Esophagus muscularis mucosa (tissue), 4 donors: ENCODE results near the gene DLG4. TPM values are rescaled to one million over a fixed set of nuclear protein-coding genes. Genes with fewer than 3 reads are reported as not detected.

Experiments used
- DNase-seq: peaks from one replicate; pipeline ENCODE4 v3.0.0-alpha.2; 2017; ENCODE audit errors: extremely low spot score
- H3K27ac ChIP-seq, 4 donors: fragments of 200-600 bp; sonication (generic); replicated peaks in 1 of 4; 1 replicate in 3 of 4; 2 replicates in 1 of 4; pipeline ENCODE4 v1.5.1; 2016 to 2019; ENCODE audit warnings: mild to moderate bottlenecking in 1 of 4
- H3K27me3 ChIP-seq, 4 donors: fragments of 200-600 bp; sonication (generic); one replicate each; pipeline versions ENCODE4 v1.5.1 to v1.6.0; 2016 to 2019
- H3K36me3 ChIP-seq, 4 donors: fragments of 200-600 bp; sonication (generic); one replicate each; pipeline ENCODE4 v1.5.1; 2016 to 2019
- H3K4me1 ChIP-seq, 4 donors: fragments of 200-600 bp; sonication (generic); one replicate each; pipeline ENCODE4 v1.5.1; 2016 to 2019
- H3K4me3 ChIP-seq, 4 donors: fragments of 200-600 bp; sonication (generic); 1 replicate in 2 of 4; 2 replicates in 2 of 4; pipeline ENCODE4 v1.5.1; 2016 to 2019; ENCODE audit warnings: mild to moderate bottlenecking in 4 of 4, moderate library complexity in 1 of 4
- H3K9me3 ChIP-seq, 4 donors: fragments of 200-600 bp; sonication (generic); 1 replicate in 3 of 4; 2 replicates in 1 of 4; pipeline ENCODE4 v1.5.1; 2016 to 2019
- EP300 ChIP-seq: sonication (generic); formaldehyde crosslinking; IDR thresholded peaks from one replicate; pipeline ENCODE4 v1.6.1; 2017; ENCODE audit warnings: antibody characterized with exemption
- POLR2A ChIP-seq: fragments of 450-650 bp; IDR thresholded peaks from one replicate; pipeline ENCODE4 v1.6.1; 2017; ENCODE audit warnings: antibody characterized with exemption, moderate library complexity, mild to moderate bottlenecking, low read depth
- POLR2AphosphoS5 ChIP-seq, 2 donors: sonication (generic); formaldehyde crosslinking; IDR thresholded peaks; one replicate each; pipeline ENCODE4 v1.6.1; 2017; ENCODE audit warnings: antibody characterized with exemption in 2 of 2
- WGBS: methylation state at CpG from one replicate; pipeline ENCODE4 v1.1.5; 2018; 5-methylcytosine and 5-hydroxymethylcytosine counted together
- intact Hi-C: fragments of 100-400 bp; cut with DNase I; formaldehyde crosslinking; loops from one replicate; pipeline ENCODE4 v1.15.1; 2023
- total RNA-seq, 4 donors: library from RNA; depleted of rRNA; stranded (reverse); fragments of >200 nt; gene quantifications; one replicate each; pipeline versions ENCODE4 v1.1.0 to v1.2.1, GENCODE V29; 2016
- TF ChIP-seq, protein P1 (sequence below), 3 experiments: fragments of 200-600 bp in 2 of 3; fragments of 450-650 bp in 1 of 3; sonication (generic) in 2 of 3; IDR thresholded peaks; one replicate each; pipeline ENCODE4 v1.5.1; 2017 to 2019; ENCODE audit warnings: antibody characterized with exemption in 3 of 3, mild to moderate bottlenecking in 2 of 3, moderate library complexity in 1 of 3

Gene DLG4
- total RNA-seq, 4 donors from 2014 or later, result 12.3 to 21.4 (median 16.5) TPM

DNA sequence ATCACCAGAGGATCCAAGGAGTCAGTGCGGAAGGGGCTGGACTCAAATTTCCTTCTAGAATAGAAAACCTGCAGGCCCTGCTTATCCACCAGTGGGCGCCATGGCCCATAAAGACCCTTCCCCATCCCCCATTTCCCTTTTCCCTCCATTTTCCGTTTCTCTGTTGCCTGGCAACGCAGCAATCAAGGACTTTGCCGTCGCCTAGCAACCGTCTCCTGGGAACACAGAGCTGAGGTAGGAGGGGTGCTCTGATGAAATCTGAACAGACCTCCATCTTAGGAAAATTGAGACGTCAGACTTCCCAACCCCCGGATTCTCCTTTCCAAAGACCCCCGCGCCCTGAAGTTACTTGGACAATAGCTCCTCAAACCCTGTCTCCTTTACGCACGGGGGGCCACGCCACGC lies 5.7 kb downstream of the DLG4 start:
- TF ChIP-seq, protein P1, sequence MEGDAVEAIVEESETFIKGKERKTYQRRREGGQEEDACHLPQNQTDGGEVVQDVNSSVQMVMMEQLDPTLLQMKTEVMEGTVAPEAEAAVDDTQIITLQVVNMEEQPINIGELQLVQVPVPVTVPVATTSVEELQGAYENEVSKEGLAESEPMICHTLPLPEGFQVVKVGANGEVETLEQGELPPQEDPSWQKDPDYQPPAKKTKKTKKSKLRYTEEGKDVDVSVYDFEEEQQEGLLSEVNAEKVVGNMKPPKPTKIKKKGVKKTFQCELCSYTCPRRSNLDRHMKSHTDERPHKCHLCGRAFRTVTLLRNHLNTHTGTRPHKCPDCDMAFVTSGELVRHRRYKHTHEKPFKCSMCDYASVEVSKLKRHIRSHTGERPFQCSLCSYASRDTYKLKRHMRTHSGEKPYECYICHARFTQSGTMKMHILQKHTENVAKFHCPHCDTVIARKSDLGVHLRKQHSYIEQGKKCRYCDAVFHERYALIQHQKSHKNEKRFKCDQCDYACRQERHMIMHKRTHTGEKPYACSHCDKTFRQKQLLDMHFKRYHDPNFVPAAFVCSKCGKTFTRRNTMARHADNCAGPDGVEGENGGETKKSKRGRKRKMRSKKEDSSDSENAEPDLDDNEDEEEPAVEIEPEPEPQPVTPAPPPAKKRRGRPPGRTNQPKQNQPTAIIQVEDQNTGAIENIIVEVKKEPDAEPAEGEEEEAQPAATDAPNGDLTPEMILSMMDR (IDR thresholded peaks at IDR 0.05), result peak; percentile 7 to 21 (median 21)
- no peak for TF ChIP-seq EP300
- Histone ChIP-seq H3K27me3 (no peaks in the 10 kb centered on the region), H3K9me3 (no peaks in the 10 kb centered on the region), H3K4me3 (peak overlapping the region; percentile 62 to 64 (median 64)), H3K27ac (peak overlapping the region; percentile 92 to 99 (median 97)), H3K36me3 (no peaks in the 10 kb centered on the region), H3K4me1 (peaks cover 45 to 73% (median 69%) of the 10 kb centered on the region in 4 donors)
- DNase-seq, result no peak
- intact Hi-C loops, result no loop called here
- 6% methylated on average over 9 of the region's 15 CpGs for WGBS

GRCh38 chr17:7211491-7212273 lies 8.0 kb downstream of the DLG4 start:
- no peak overlapping the region for H3K27ac ChIP-seq
- peak overlapping the region in 2 of 4 donors; percentile 18 to 31 for H3K4me3 ChIP-seq
- WGBS, result 45% methylated on average over 11 of the region's 37 CpGs
- no peaks in the 10 kb centered on the region for H3K36me3 ChIP-seq
- peaks cover 27 to 71% (median 67%) of the 10 kb centered on the region in 4 donors for H3K4me1 ChIP-seq
- TF ChIP-seq POLR2A (no peak), EP300 (no peak), POLR2AphosphoS5 (IDR thresholded peaks at IDR 0.05) (no peak)
- TF ChIP-seq, protein P1 (IDR thresholded peaks at IDR 0.05), result no peak
- no peak for DNase-seq
- intact Hi-C loops, result no loop called here
- H3K9me3 ChIP-seq, result no peaks in the 10 kb centered on the region
- H3K27me3 ChIP-seq, result no peaks in the 10 kb centered on the region

- Histone ChIP-seq H3K27me3 (no peaks in the 10 kb centered on the region), H3K4me1 (peaks cover 22 to 65% (median 62%) of the 10 kb centered on the region in 4 donors)
- no peak for TF ChIP-seq POLR2AphosphoS5 (IDR thresholded peaks at IDR 0.05)
- no peak for TF ChIP-seq POLR2A
- no peak for TF ChIP-seq EP300
- TF ChIP-seq, protein P1 (IDR thresholded peaks at IDR 0.05), result no peak
These were observed 10.7 kb downstream of the DLG4 start for GRCh38 chr17:7208754-7209460.

GRCh38 chr17:7208027-7208571 lies 11.5 kb downstream of the DLG4 start:
- intact Hi-C loops, result no loop called here
- no peak for DNase-seq
- Histone ChIP-seq H3K4me3 (no peak overlapping the region), H3K4me1 (peaks cover 17 to 58% (median 56%) of the 10 kb centered on the region in 4 donors), H3K27me3 (no peaks in the 10 kb centered on the region), H3K9me3 (no peaks in the 10 kb centered on the region), H3K36me3 (peaks cover 0 to 10% (median 6%) of the 10 kb centered on the region in 4 donors), H3K27ac (no peak overlapping the region)
- 45% methylated on average over 20 of the region's 21 CpGs for WGBS
- TF ChIP-seq POLR2AphosphoS5 (IDR thresholded peaks at IDR 0.05), result no peak
- TF ChIP-seq POLR2A, result no peak

More at GRCh38 chr17:7208754-7209460, 10.7 kb downstream of the DLG4 start:
- Histone ChIP-seq H3K36me3 (peaks cover 0 to 2% (median 0%) of the 10 kb centered on the region in 4 donors), H3K27ac (no peak overlapping the region), H3K4me3 (no peak overlapping the region), H3K9me3 (no peaks in the 10 kb centered on the region)
- intact Hi-C loops, result no loop called here
- DNase-seq, result no peak
- 84% methylated on average over 9 of the region's 9 CpGs for WGBS
